ENCODE measurements around the gene ANXA2.
"Not testable (repeated sequence)": the region's sequence is repeated elsewhere in the genome, so short reads cannot be mapped to it uniquely, and the experiment has no call there.

Gene ANXA2

GRCh38 chr15:60340207-60340921, 57.4 kb downstream of the ANXA2 start:
- no peak overlapping the region for H3K4me2 ChIP-seq (ENCODE audit: low read length)
- no peaks in the 10 kb centered on the region for H3K79me2 ChIP-seq (ENCODE audit: low read length)
- H3K27me3 ChIP-seq (ENCODE audit: low read depth, low read length): no peaks in the 10 kb centered on the region
- no peaks in the 10 kb centered on the region for H3K4me1 ChIP-seq (ENCODE audit: low read length)
- H4K20me1 ChIP-seq (ENCODE audit: insufficient read depth, low read length): no peaks in the 10 kb centered on the region
- no peak overlapping the region for H2AFZ ChIP-seq (ENCODE audit: low read depth, low read length)
- no peak overlapping the region for H3K4me3 ChIP-seq (ENCODE audit: low read length)
- H3K27ac ChIP-seq (ENCODE audit: low read length): no peak overlapping the region
- no peak for TF ChIP-seq CTCF (IDR thresholded peaks at IDR 0.05; ENCODE audit: low read depth, low read length)
- TF ChIP-seq EZH2phosphoT487 (IDR thresholded peaks at IDR 0.05; ENCODE audit: low read depth): no peak
- H3K36me3 ChIP-seq (replicated peaks; ENCODE audit: low read depth, low read length): peaks cover 3% of the 10 kb centered on the region
- H3K9me3 ChIP-seq (ENCODE audit: insufficient read depth, low read length): no peaks in the 10 kb centered on the region
- H3K9ac ChIP-seq (ENCODE audit: low read length): no peak overlapping the region

- no peak overlapping the region for H3K4me2 ChIP-seq (ENCODE audit: low read length)
- TF ChIP-seq CTCF (IDR thresholded peaks at IDR 0.05; ENCODE audit: low read depth, low read length) (no peak), EZH2phosphoT487 (IDR thresholded peaks at IDR 0.05; ENCODE audit: low read depth) (no peak)
- H3K27ac ChIP-seq (ENCODE audit: low read length): no peak overlapping the region
- no peaks in the 10 kb centered on the region for H3K9me3 ChIP-seq (ENCODE audit: insufficient read depth, low read length)
- no peaks in the 10 kb centered on the region for H3K36me3 ChIP-seq (replicated peaks; ENCODE audit: low read depth, low read length)
- no peaks in the 10 kb centered on the region for H3K27me3 ChIP-seq (ENCODE audit: low read depth, low read length)
- H2AFZ ChIP-seq (ENCODE audit: low read depth, low read length): no peak overlapping the region
- no peaks in the 10 kb centered on the region for H3K4me1 ChIP-seq (ENCODE audit: low read length)
- no peaks in the 10 kb centered on the region for H4K20me1 ChIP-seq (ENCODE audit: insufficient read depth, low read length)
- no peak overlapping the region for H3K9ac ChIP-seq (ENCODE audit: low read length)
- H3K79me2 ChIP-seq (ENCODE audit: low read length): no peaks in the 10 kb centered on the region
- no peak overlapping the region for H3K4me3 ChIP-seq (ENCODE audit: low read length)
Observed at GRCh38 chr15:60339236-60339635, 58.5 kb downstream of the ANXA2 start.

DNA sequence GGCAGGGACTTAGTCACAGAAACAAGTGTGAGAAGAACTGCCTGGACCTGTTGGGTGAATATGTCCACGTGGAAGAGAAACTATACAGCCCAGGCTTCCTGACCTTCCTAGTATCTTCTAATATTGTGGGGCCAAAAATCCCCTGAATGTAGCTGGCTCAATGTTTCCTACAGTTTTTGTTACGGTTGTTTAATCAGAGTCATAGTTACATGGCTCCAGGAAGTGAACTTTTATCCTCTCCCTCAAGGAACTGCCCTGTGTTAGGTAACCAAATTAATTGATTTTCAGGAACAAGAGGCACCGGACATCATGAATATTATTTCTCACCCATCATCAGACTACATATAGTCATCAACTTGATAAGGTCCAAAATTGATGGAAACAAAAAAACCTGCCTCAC, 59.0 kb downstream of the ANXA2 start:
- Histone ChIP-seq H4K20me1 (ENCODE audit: insufficient read depth, low read length) (no peaks in the 10 kb centered on the region), H3K9ac (ENCODE audit: low read length) (no peak overlapping the region), H3K4me1 (ENCODE audit: low read length) (no peaks in the 10 kb centered on the region), H3K4me2 (ENCODE audit: low read length) (no peak overlapping the region), H3K27ac (ENCODE audit: low read length) (no peak overlapping the region), H3K4me3 (ENCODE audit: low read length) (no peak overlapping the region), H2AFZ (ENCODE audit: low read depth, low read length) (no peak overlapping the region), H3K79me2 (ENCODE audit: low read length) (no peaks in the 10 kb centered on the region), H3K27me3 (ENCODE audit: low read depth, low read length) (no peaks in the 10 kb centered on the region), H3K9me3 (ENCODE audit: insufficient read depth, low read length) (no peaks in the 10 kb centered on the region), H3K36me3 (replicated peaks; ENCODE audit: low read depth, low read length) (no peaks in the 10 kb centered on the region)
- TF ChIP-seq EZH2phosphoT487 (IDR thresholded peaks at IDR 0.05; ENCODE audit: low read depth) (no peak), CTCF (IDR thresholded peaks at IDR 0.05; ENCODE audit: low read depth, low read length) (no peak)

DNA sequence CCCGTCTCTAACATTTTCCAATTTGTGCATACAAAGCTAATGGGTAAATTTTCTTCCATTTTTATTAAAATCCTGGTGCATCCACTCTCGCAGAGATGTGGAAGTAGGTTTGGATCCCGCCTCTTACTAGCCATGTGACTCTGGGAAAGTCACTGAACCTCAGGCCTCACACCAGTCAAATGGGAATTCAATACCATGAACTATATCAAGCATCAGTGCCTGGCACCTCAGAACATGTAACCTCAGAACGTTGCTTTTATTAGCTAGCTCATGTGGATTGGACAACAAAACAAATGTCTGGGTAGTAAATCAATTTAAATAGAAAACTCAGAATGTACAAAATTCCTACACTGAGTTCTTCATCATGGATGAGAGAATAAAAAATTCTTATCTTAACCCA, 60.7 kb downstream of the ANXA2 start:
- Histone ChIP-seq H3K4me3 (ENCODE audit: low read length) (no peak overlapping the region), H4K20me1 (ENCODE audit: insufficient read depth, low read length) (no peaks in the 10 kb centered on the region), H3K79me2 (ENCODE audit: low read length) (no peaks in the 10 kb centered on the region), H2AFZ (ENCODE audit: low read depth, low read length) (no peak overlapping the region), H3K4me2 (ENCODE audit: low read length) (no peak overlapping the region), H3K27me3 (ENCODE audit: low read depth, low read length) (no peaks in the 10 kb centered on the region), H3K4me1 (ENCODE audit: low read length) (no peaks in the 10 kb centered on the region), H3K9ac (ENCODE audit: low read length) (no peak overlapping the region), H3K36me3 (replicated peaks; ENCODE audit: low read depth, low read length) (no peaks in the 10 kb centered on the region), H3K9me3 (ENCODE audit: insufficient read depth, low read length) (no peaks in the 10 kb centered on the region), H3K27ac (ENCODE audit: low read length) (no peak overlapping the region)
- TF ChIP-seq EZH2phosphoT487 (IDR thresholded peaks at IDR 0.05; ENCODE audit: low read depth): no peak
- TF ChIP-seq CTCF (IDR thresholded peaks at IDR 0.05; ENCODE audit: low read depth, low read length): no peak

DNA sequence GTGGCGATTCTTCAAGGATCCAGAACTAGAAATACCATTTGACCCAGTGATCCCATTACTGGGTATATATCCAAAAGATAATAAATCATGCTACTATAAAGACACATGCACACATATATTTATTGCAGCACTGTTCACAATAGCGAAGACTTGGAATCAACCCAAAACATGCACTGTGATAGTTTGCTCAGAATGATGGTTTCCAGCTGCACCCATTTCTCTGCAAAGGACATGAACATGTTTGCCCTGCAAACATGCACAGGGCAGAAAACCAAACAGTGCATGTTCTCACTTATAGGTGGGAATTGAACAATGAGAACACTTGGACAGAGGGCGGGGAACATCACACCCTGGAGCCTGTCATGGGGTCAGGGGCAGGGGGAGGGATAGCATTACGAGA, 62.5 kb downstream of the ANXA2 start:
- H4K20me1 ChIP-seq (ENCODE audit: insufficient read depth, low read length); H3K4me3 ChIP-seq (ENCODE audit: low read length); H3K9ac ChIP-seq (ENCODE audit: low read length); H3K36me3 ChIP-seq (replicated peaks; ENCODE audit: low read depth, low read length); H3K27me3 ChIP-seq (ENCODE audit: low read depth, low read length); H3K79me2 ChIP-seq (ENCODE audit: low read length); H3K4me2 ChIP-seq (ENCODE audit: low read length); H3K4me1 ChIP-seq (ENCODE audit: low read length); H2AFZ ChIP-seq (ENCODE audit: low read depth, low read length); H3K9me3 ChIP-seq (ENCODE audit: insufficient read depth, low read length); H3K27ac ChIP-seq (ENCODE audit: low read length): not testable (repeated sequence)

Measured in OCI-LY3 (cell line).